Measurements from ENCODE around the gene GALK2.

DNA sequence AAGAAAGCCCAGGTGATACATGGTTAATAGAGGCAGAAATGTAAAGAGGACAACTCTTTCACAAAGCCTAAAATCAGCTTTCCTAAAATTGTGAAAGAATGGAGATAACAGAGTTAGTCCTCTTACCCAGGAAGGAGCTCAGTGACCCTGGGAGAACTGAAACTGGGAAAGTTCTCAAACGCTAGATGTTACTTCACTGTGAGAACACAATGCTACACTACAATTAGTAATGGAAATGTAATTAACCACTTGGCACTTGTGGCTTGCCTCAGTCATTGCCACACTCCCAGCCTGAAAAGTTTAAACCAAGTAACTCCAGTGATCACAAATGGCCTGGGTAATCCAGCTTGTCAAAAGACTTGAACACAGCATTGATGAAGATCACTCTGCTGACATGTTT is 150.3 kb downstream of the GALK2 start:
- TF ChIP-seq, protein P1, sequence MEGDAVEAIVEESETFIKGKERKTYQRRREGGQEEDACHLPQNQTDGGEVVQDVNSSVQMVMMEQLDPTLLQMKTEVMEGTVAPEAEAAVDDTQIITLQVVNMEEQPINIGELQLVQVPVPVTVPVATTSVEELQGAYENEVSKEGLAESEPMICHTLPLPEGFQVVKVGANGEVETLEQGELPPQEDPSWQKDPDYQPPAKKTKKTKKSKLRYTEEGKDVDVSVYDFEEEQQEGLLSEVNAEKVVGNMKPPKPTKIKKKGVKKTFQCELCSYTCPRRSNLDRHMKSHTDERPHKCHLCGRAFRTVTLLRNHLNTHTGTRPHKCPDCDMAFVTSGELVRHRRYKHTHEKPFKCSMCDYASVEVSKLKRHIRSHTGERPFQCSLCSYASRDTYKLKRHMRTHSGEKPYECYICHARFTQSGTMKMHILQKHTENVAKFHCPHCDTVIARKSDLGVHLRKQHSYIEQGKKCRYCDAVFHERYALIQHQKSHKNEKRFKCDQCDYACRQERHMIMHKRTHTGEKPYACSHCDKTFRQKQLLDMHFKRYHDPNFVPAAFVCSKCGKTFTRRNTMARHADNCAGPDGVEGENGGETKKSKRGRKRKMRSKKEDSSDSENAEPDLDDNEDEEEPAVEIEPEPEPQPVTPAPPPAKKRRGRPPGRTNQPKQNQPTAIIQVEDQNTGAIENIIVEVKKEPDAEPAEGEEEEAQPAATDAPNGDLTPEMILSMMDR (optimal IDR thresholded peaks at IDR 0.05 in 1 of 3, IDR thresholded peaks at IDR 0.05 in 1 of 3, conservative IDR thresholded peaks at IDR 0.05 in 1 of 3; ENCODE audit: extremely low read depth in 1 of 3, insufficient read depth in 2 of 3, low read length in 3 of 3): no peak
- no peak for TF ChIP-seq EZH2 (IDR thresholded peaks at IDR 0.05; ENCODE audit: low read length)

Data from keratinocyte (primary cell).